Type B pancreatic cell (in vitro differentiated cells): ENCODE data around the gene WNT6. TPM values are rescaled to one million over a fixed set of nuclear protein-coding genes. Genes with fewer than 3 reads are reported as not detected.

ENCODE experiments used
- DNase-seq: peaks from one replicate; pipeline ENCODE4 v3.0.0; 2021; ENCODE audit warnings: mixed read lengths; ENCODE audit not compliant: unreplicated experiment; ENCODE audit errors: extremely low spot score
- H3K27ac Mint-ChIP-seq: 2 replicates; pipeline ENCODE4 v1.8.0; 2021; ENCODE audit warnings: mild to moderate bottlenecking, mixed read lengths
- H3K27me3 Mint-ChIP-seq: 2 replicates; pipeline ENCODE4 v1.8.0; 2021; ENCODE audit warnings: mixed read lengths
- H3K36me3 Mint-ChIP-seq: 2 replicates; pipeline ENCODE4 v1.8.0; 2021; ENCODE audit warnings: mixed read lengths
- H3K4me1 Mint-ChIP-seq: one replicate; pipeline ENCODE4 v1.8.0; 2021; ENCODE audit warnings: mixed read lengths; ENCODE audit not compliant: unreplicated experiment
- H3K4me3 Mint-ChIP-seq: 2 replicates; pipeline ENCODE4 v1.8.0; 2021; ENCODE audit warnings: mild to moderate bottlenecking, mixed read lengths
- H3K9me3 Mint-ChIP-seq: 2 replicates; pipeline ENCODE4 v1.8.0; 2021; ENCODE audit warnings: mixed read lengths
- total RNA-seq: library from RNA; stranded (reverse); gene quantifications from 2 replicates; pipeline ENCODE4 v1.2.1, GENCODE V29; 2021; ENCODE audit warnings: low replicate concordance
- TF ChIP-seq, protein P1 (sequence below): fragments of 200-600 bp; sonication (generic); conservative IDR thresholded peaks from 2 replicates; pipeline ENCODE4 v1.5.0; 2021; ENCODE audit warnings: antibody characterized with exemption, mild to moderate bottlenecking

Gene WNT6
- total RNA-seq, 1 donor from 2014 or later = 24.7 TPM

DNA sequence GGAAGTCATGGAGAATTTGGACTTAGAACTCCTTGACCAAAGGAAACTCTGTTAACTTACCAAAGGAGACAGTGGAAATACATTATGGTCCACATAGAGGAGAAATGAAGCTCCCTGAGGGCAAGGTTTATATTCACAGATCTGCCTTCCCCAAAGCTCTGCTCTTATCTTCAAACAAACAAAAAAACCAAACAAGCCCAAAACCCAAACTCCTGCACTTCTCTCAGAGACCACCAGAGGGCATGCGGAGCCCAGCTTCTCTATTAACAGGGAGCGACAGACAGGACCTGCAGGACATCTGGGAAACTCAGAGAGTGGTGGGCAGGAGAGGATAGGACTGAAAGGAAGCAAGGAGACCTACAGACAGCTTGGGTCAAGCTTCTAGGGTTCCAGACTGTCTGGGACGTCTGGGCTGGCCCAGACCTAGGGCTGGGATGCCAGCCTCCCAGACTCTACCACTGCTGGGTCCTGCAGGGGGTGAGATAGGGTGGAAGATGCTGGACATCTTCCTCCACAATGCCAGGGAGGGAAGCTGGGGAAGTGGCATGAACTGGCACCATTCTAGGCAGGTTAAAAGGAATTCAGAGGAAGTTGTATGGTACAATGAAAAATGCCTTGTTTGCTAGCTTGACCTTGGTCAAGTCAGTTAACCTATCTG is 17.1 kb downstream of the WNT6 start:
- Mint-ChIP-seq H3K27me3 (peaks cover 74% of the 10 kb centered on the region), H3K27ac (peak overlapping the region; percentile 61), H3K36me3 (peaks cover 12% of the 10 kb centered on the region), H3K4me3 (peak overlapping the region; percentile 6), H3K4me1 (peaks cover 16% of the 10 kb centered on the region), H3K9me3 (no peaks in the 10 kb centered on the region)
- TF ChIP-seq, protein P1, sequence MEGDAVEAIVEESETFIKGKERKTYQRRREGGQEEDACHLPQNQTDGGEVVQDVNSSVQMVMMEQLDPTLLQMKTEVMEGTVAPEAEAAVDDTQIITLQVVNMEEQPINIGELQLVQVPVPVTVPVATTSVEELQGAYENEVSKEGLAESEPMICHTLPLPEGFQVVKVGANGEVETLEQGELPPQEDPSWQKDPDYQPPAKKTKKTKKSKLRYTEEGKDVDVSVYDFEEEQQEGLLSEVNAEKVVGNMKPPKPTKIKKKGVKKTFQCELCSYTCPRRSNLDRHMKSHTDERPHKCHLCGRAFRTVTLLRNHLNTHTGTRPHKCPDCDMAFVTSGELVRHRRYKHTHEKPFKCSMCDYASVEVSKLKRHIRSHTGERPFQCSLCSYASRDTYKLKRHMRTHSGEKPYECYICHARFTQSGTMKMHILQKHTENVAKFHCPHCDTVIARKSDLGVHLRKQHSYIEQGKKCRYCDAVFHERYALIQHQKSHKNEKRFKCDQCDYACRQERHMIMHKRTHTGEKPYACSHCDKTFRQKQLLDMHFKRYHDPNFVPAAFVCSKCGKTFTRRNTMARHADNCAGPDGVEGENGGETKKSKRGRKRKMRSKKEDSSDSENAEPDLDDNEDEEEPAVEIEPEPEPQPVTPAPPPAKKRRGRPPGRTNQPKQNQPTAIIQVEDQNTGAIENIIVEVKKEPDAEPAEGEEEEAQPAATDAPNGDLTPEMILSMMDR = peak; percentile 93
- DNase-seq = peak; percentile 76

DNA sequence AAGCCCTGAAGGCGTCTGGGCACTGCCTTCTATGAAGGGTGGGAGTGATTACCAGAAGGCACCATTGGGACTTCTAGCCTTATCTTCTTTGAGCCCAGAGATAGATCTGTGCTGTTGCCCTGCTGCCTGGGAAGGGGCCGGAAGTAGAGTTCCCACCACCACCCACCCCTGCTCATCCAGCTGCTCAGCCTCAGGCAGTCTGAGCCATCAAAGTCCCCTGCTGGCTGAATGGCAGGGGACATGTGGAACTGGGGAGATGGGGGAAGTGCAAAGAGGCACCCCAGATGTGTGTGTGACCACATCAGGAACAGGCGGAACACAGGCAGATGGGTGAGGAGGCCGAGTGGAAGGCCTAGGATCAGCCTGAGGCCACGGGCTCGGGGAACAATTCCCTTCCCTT is 17.7 kb downstream of the WNT6 start:
- peaks cover 74% of the 10 kb centered on the region for H3K27me3 Mint-ChIP-seq
- no peak overlapping the region for H3K27ac Mint-ChIP-seq
- no peak for DNase-seq
- H3K4me1 Mint-ChIP-seq = peaks cover 18% of the 10 kb centered on the region
- no peak overlapping the region for H3K4me3 Mint-ChIP-seq
- H3K36me3 Mint-ChIP-seq = peaks cover 9% of the 10 kb centered on the region
- TF ChIP-seq, protein P1 = no peak
- no peaks in the 10 kb centered on the region for H3K9me3 Mint-ChIP-seq

DNA sequence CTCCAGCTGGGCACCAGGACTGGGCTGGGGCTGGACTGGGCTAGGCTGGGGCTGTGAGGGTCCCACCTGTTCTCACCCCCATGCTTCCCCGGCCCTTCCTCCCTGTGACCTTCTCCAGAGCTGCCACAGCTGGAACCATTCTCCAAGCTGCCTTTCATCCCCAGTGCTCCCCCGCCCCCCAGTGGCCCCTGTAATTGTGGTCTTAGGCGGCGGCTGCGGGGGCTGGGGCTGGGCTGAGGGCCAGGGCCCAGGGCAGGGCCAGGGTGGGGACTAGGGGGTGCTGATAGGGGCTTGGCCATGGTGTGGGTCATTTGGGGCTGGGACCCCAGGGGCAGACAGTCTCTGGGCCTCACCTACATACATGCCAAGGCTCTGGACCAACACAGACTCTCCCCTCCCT is 18.3 kb downstream of the WNT6 start:
- Mint-ChIP-seq H3K4me1 (peaks cover 21% of the 10 kb centered on the region), H3K9me3 (no peaks in the 10 kb centered on the region), H3K27me3 (peaks cover 74% of the 10 kb centered on the region), H3K36me3 (peaks cover 9% of the 10 kb centered on the region), H3K27ac (no peak overlapping the region), H3K4me3 (no peak overlapping the region)
- DNase-seq = no peak
- TF ChIP-seq, protein P1 = no peak

DNA sequence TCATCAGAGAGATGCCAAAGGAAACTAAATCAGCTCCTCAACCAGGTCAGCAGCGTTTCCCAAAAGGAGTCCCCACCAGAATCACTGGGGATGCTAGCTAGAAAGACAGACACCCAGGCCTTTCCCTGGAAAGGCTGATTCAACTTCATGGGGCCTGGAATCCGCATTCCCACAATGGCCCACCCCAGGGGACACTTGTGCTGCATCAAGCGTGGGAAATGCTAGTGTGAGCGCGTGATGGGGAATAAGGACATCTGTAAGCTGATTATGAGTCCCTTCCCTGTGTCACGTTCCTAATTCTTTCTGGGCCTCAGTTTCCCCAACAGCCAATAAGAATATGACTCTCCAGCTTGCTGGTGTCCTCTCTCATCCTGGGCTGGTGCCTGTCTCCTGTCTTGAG is 18.9 kb downstream of the WNT6 start:
- TF ChIP-seq, protein P1 = no peak

DNA sequence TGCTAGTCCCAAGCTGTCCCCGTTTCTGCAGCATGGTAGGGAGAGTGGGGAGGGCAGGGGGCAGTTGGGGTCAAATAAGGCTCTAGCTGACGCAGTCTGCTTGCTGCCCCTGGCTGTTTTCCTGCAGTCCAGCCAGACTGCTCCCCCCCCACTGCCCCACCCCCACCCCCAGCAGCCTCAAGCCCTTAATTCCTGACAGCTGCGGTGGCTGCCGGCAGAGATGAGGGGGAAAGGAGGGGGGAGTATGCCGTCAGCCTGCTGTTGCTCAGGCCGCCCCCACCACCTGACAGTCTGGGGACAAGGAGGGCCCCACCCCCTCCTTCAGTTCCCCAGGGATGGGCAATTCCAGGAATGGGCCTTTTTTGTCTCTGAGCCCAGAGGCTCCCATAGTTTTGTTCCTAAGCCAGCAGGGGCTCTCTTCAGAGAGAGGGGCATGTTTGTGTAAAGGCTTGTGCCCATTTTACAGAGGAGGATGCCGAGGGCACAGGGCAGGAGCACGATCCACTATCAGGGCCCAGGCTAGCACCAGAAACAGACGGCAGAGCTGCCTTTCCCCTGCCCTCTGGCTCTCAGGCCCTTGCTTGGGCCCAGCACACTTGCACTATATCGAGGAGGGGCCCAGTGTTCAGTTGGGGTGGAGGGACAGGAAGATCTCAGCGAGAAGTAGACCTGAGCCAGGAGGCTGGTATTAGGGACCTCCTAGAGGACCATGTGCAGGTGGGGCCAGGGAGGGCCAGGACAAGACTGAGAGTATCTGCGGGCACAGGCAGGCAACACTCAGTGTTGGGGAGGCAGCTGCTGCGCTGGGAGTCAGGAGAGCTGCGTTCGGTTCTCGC is 19.5 kb downstream of the WNT6 start:
- no peaks in the 10 kb centered on the region for H3K9me3 Mint-ChIP-seq
- peaks cover 72% of the 10 kb centered on the region for H3K27me3 Mint-ChIP-seq
- TF ChIP-seq, protein P1 = no peak
- H3K4me3 Mint-ChIP-seq = peak overlapping the region; percentile 85
- peaks cover 24% of the 10 kb centered on the region for H3K4me1 Mint-ChIP-seq
- DNase-seq = no peak
- H3K36me3 Mint-ChIP-seq = peaks cover 9% of the 10 kb centered on the region
- H3K27ac Mint-ChIP-seq = peak overlapping the region; percentile 79

More for the DNA sequence above, 18.9 kb downstream of the WNT6 start:
- Mint-ChIP-seq H3K27ac (no peak overlapping the region), H3K4me1 (peaks cover 24% of the 10 kb centered on the region), H3K9me3 (no peaks in the 10 kb centered on the region), H3K4me3 (no peak overlapping the region), H3K36me3 (peaks cover 9% of the 10 kb centered on the region), H3K27me3 (peaks cover 72% of the 10 kb centered on the region)
- DNase-seq = no peak
